Upper lobe of left lung (tissue), 6 donors: ENCODE measurements around the gene MKLN1. TPM values are rescaled to one million over a fixed set of nuclear protein-coding genes. Genes with fewer than 3 reads are reported as not detected.

Experiments used
- ATAC-seq, 2 donors: fragments of 200-7000 bp; cut with Tn5 transposase; one replicate each; pipeline ENCODE4 v1.9.1; 2022; ENCODE audit warnings: mild to moderate bottlenecking in 2 of 2, moderate library complexity in 2 of 2; ENCODE audit not compliant: low FRiP score in 2 of 2
- DNase-seq, 2 donors: peaks; one replicate each; pipeline ENCODE4 v3.0.0-alpha.2; 2019 to 2020
- H3K27ac ChIP-seq, 4 donors: fragments of 200-600 bp; sonication (generic); one replicate each; pipeline ENCODE4 v1.5.1; 2016 to 2019
- H3K27me3 ChIP-seq, 4 donors: fragments of 200-600 bp; sonication (generic); one replicate each; pipeline ENCODE4 v1.5.1; 2017 to 2019
- H3K36me3 ChIP-seq, 4 donors: fragments of 200-600 bp; sonication (generic); one replicate each; pipeline ENCODE4 v1.5.1; 2016 to 2019
- H3K4me1 ChIP-seq, 4 donors: fragments of 200-600 bp; sonication (generic); one replicate each; pipeline ENCODE4 v1.5.1; 2018 to 2019
- H3K4me3 ChIP-seq, 4 donors: fragments of 200-600 bp; sonication (generic); one replicate each; pipeline ENCODE4 v1.5.1; 2017 to 2019; ENCODE audit warnings: mild to moderate bottlenecking in 2 of 4, moderate library complexity in 1 of 4
- H3K9me3 ChIP-seq, 4 donors: fragments of 200-600 bp; sonication (generic); one replicate each; pipeline ENCODE4 v1.5.1; 2018 to 2019
- CTCF ChIP-seq, 6 experiments: fragments of 450-650 bp in 4 of 6; fragments of 200-600 bp in 2 of 6; sonication (generic) in 2 of 6; IDR thresholded peaks; one replicate each; pipeline ENCODE4 v1.5.1; 2016 to 2019; ENCODE audit warnings: antibody characterized with exemption in 6 of 6
- EP300 ChIP-seq, 4 donors: sonication (generic); formaldehyde crosslinking; IDR thresholded peaks; one replicate each; pipeline ENCODE4 v1.5.1; 2017; ENCODE audit warnings: antibody characterized with exemption in 4 of 4, control low read depth in 2 of 4
- POLR2A ChIP-seq, 4 donors: fragments of 450-650 bp; IDR thresholded peaks; one replicate each; pipeline ENCODE4 v1.5.1; 2016 to 2017; ENCODE audit warnings: antibody characterized with exemption in 4 of 4, mild to moderate bottlenecking in 2 of 4
- POLR2AphosphoS5 ChIP-seq, 2 donors: sonication (generic); formaldehyde crosslinking; IDR thresholded peaks; one replicate each; pipeline ENCODE4 v1.5.1; 2017; ENCODE audit warnings: antibody characterized with exemption in 2 of 2
- WGBS, 2 donors: methylation state at CpG; one replicate each; pipeline ENCODE4 v1.1.5; 2017 to 2018; 5-methylcytosine and 5-hydroxymethylcytosine counted together
- total RNA-seq, 6 donors: library from RNA; depleted of rRNA in 4 of 6; stranded (reverse); fragments of >200 nt in 4 of 6; gene quantifications; one replicate each; pipeline versions ENCODE4 v1.1.0 to v1.2.1, GENCODE V29; 2016 to 2021
- donor health status: DM: no; HTN: no; CAD: no; lungs with moderate emphysema.
- donor health status: DM: no; HTN: yes; CAD: no; lungs with severe emphysema.

Gene MKLN1
- total RNA-seq, 6 donors from 2014 or later: 36.7 to 105 (median 44.5) TPM

- H3K9me3 ChIP-seq: no peaks in the 10 kb centered on the region
- WGBS, 2 donors: 53 to 59% methylated on average over 4 of the region's 4 CpGs
- H3K27ac ChIP-seq: no peak overlapping the region
- H3K36me3 ChIP-seq: peaks cover 0 to 8% (median 0%) of the 10 kb centered on the region in 4 donors
- H3K27me3 ChIP-seq: no peaks in the 10 kb centered on the region
- H3K4me3 ChIP-seq: no peak overlapping the region
- ATAC-seq (peak in 1 of 2 donors; percentile 53), DNase-seq (no peak)
- peaks cover 0 to 17% (median 12%) of the 10 kb centered on the region in 4 donors for H3K4me1 ChIP-seq
- TF ChIP-seq CTCF (IDR thresholded peaks at IDR 0.05) (no peak), EP300 (IDR thresholded peaks at IDR 0.05) (no peak), POLR2AphosphoS5 (IDR thresholded peaks at IDR 0.05) (no peak), POLR2A (IDR thresholded peaks at IDR 0.05) (no peak)
Measured at GRCh38 chr7:131480384-131481315, 153.0 kb downstream of the MKLN1 start.

GRCh38 chr7:131482800-131483199 lies 155.1 kb downstream of the MKLN1 start:
- Histone ChIP-seq H3K4me1 (peaks cover 0 to 17% (median 12%) of the 10 kb centered on the region in 4 donors), H3K27me3 (no peaks in the 10 kb centered on the region), H3K9me3 (no peaks in the 10 kb centered on the region), H3K36me3 (peaks cover 0 to 17% (median 4%) of the 10 kb centered on the region in 4 donors), H3K4me3 (no peak overlapping the region), H3K27ac (no peak overlapping the region)
- DNase-seq (no peak), ATAC-seq (no peak)
- WGBS, 2 donors: 79 to 90% methylated on average over 2 of the region's 2 CpGs
- TF ChIP-seq CTCF (IDR thresholded peaks at IDR 0.05) (no peak), POLR2AphosphoS5 (IDR thresholded peaks at IDR 0.05) (no peak), POLR2A (IDR thresholded peaks at IDR 0.05) (no peak), EP300 (IDR thresholded peaks at IDR 0.05) (no peak)

- TF ChIP-seq POLR2A (IDR thresholded peaks at IDR 0.05) (no peak), EP300 (IDR thresholded peaks at IDR 0.05) (no peak), POLR2AphosphoS5 (IDR thresholded peaks at IDR 0.05) (no peak), CTCF (IDR thresholded peaks at IDR 0.05) (no peak)
- Histone ChIP-seq H3K4me1 (peaks cover 0 to 17% (median 12%) of the 10 kb centered on the region in 4 donors), H3K27me3 (no peaks in the 10 kb centered on the region), H3K27ac (no peak overlapping the region), H3K4me3 (no peak overlapping the region), H3K9me3 (no peaks in the 10 kb centered on the region), H3K36me3 (peaks cover 0 to 17% (median 5%) of the 10 kb centered on the region in 4 donors)
- ATAC-seq (no peak), DNase-seq (no peak)
- 95% methylated on average over 2 of the region's 2 CpGs for WGBS, 2 donors
Measured at GRCh38 chr7:131483586-131483985, 155.9 kb downstream of the MKLN1 start.

GRCh38 chr7:131486346-131486745 lies 158.7 kb downstream of the MKLN1 start:
- TF ChIP-seq CTCF (IDR thresholded peaks at IDR 0.05) (no peak), EP300 (IDR thresholded peaks at IDR 0.05) (no peak), POLR2AphosphoS5 (IDR thresholded peaks at IDR 0.05) (no peak), POLR2A (IDR thresholded peaks at IDR 0.05) (no peak)
- H3K4me3 ChIP-seq: no peak overlapping the region
- 79 to 86% methylated on average over 2 of the region's 2 CpGs for WGBS, 2 donors
- no peak for DNase-seq
- H3K36me3 ChIP-seq: peaks cover 0 to 13% (median 5%) of the 10 kb centered on the region in 4 donors
- no peak for ATAC-seq
- H3K9me3 ChIP-seq: no peaks in the 10 kb centered on the region
- H3K27me3 ChIP-seq: no peaks in the 10 kb centered on the region
- H3K4me1 ChIP-seq: peaks cover 0 to under 1% (median 0%) of the 10 kb centered on the region in 4 donors
- no peak overlapping the region for H3K27ac ChIP-seq
